Transverse colon (tissue), 4 donors: ENCODE data around the gene TMLHE.
"Not testable (repeated sequence)": the region's sequence is repeated elsewhere in the genome, so short reads cannot be mapped to it uniquely, and the experiment has no call there.

ENCODE experiments used
- CTCF ChIP-seq, 5 experiments: fragments of 200-600 bp in 3 of 5; fragments of 450-650 bp in 2 of 5; sonication (generic) in 3 of 5; IDR thresholded peaks; 1 replicate in 2 of 5; 2 replicates in 3 of 5; pipeline ENCODE4 v1.5.1; 2016 to 2017; ENCODE audit warnings: antibody characterized with exemption in 5 of 5, inconsistent platforms in 3 of 5, mild to moderate bottlenecking in 2 of 5, moderate library complexity in 1 of 5
- EP300 ChIP-seq: sonication (generic); formaldehyde crosslinking; IDR thresholded peaks from one replicate; pipeline ENCODE4 v1.6.1; 2017; ENCODE audit warnings: antibody characterized with exemption, low read depth
- POLR2A ChIP-seq: fragments of 450-650 bp; IDR thresholded peaks from one replicate; pipeline ENCODE4 v1.6.1; 2016; ENCODE audit warnings: antibody characterized with exemption, mild to moderate bottlenecking, moderate library complexity
- POLR2AphosphoS5 ChIP-seq, 3 donors: sonication (generic); formaldehyde crosslinking; IDR thresholded peaks; one replicate each; pipeline ENCODE4 v1.6.1; 2016; ENCODE audit warnings: antibody characterized with exemption in 3 of 3

GRCh38 chrX:155491421-155491820 is 121.3 kb downstream of the TMLHE start:
- TF ChIP-seq POLR2A; CTCF (IDR thresholded peaks at IDR 0.05); EP300; POLR2AphosphoS5 (IDR thresholded peaks at IDR 0.05): not testable (repeated sequence)
